Hepatocyte (in vitro differentiated cells): Measurements from ENCODE around the gene BUB1. TPM values are rescaled to one million over a fixed set of nuclear protein-coding genes. Genes with fewer than 3 reads are reported as not detected.

Experiments used
- DNase-seq: peaks from one replicate; pipeline ENCODE4 v3.0.0-alpha.2; 2016; ENCODE audit warnings: low spot score
- H2AFZ ChIP-seq: fragments of 200-600 bp; sonication (generic); 2 replicates; pipeline ENCODE4 v1.6.0; 2016; ENCODE audit warnings: antibody characterized with exemption, mild to moderate bottlenecking
- H3K27ac ChIP-seq: fragments of 200-600 bp; sonication (generic); 2 replicates; pipeline ENCODE4 v1.5.1; 2016; ENCODE audit warnings: mild to moderate bottlenecking
- H3K27me3 ChIP-seq: fragments of 200-600 bp; sonication (generic); 2 replicates; pipeline ENCODE4 v1.6.1; 2016
- H3K36me3 ChIP-seq: fragments of 200-600 bp; sonication (generic); replicated peaks from 2 replicates; pipeline ENCODE4 v1.5.1; 2016; ENCODE audit warnings: low read depth; ENCODE audit not compliant: insufficient read depth
- H3K4me1 ChIP-seq: fragments of 200-600 bp; sonication (generic); 2 replicates; pipeline ENCODE4 v1.5.1; 2016; ENCODE audit warnings: mild to moderate bottlenecking, moderate library complexity; ENCODE audit not compliant: insufficient read depth
- H3K4me2 ChIP-seq: fragments of 200-600 bp; sonication (generic); 2 replicates; pipeline ENCODE4 v1.6.0; 2016
- H3K4me3 ChIP-seq: fragments of 200-600 bp; sonication (generic); 2 replicates; pipeline ENCODE4 v1.5.1; 2016; ENCODE audit warnings: mild to moderate bottlenecking
- H3K79me2 ChIP-seq: fragments of 200-600 bp; sonication (generic); 2 replicates; pipeline ENCODE4 v1.6.0; 2017; ENCODE audit warnings: mild to moderate bottlenecking
- H3K9me2 ChIP-seq: fragments of 200-600 bp; sonication (generic); replicated peaks from 2 replicates; pipeline ENCODE4 v1.6.0; 2017; ENCODE audit warnings: mild to moderate bottlenecking; ENCODE audit not compliant: insufficient read depth
- H3K9me3 ChIP-seq: fragments of 200-600 bp; sonication (generic); 2 replicates; pipeline ENCODE4 v1.5.1; 2016; ENCODE audit warnings: low read depth, mild to moderate bottlenecking
- H4K20me1 ChIP-seq: fragments of 200-600 bp; sonication (generic); 2 replicates; pipeline ENCODE4 v1.6.0; 2016; ENCODE audit warnings: mild to moderate bottlenecking; ENCODE audit not compliant: insufficient read depth, poor library complexity, severe bottlenecking
- CTCF ChIP-seq: fragments of 200-600 bp; sonication (generic); IDR thresholded peaks from 2 replicates; pipeline ENCODE4 v1.5.1; 2016; ENCODE audit warnings: antibody characterized with exemption, mild to moderate bottlenecking; ENCODE audit not compliant: poor library complexity
- EZH2 ChIP-seq: fragments of 200-600 bp; sonication (generic); IDR thresholded peaks from 2 replicates; pipeline ENCODE4 v1.6.1; 2016; ENCODE audit warnings: antibody characterized with exemption, mild to moderate bottlenecking, borderline replicate concordance
- EZH2phosphoT487 ChIP-seq: fragments of 200-600 bp; sonication (generic); IDR thresholded peaks from one replicate; pipeline ENCODE4 v1.6.1; 2018; ENCODE audit warnings: antibody characterized with exemption, mild to moderate bottlenecking, low read depth, moderate library complexity; ENCODE audit not compliant: unreplicated experiment, severe bottlenecking
- WGBS: methylation state at CpG from one replicate; pipeline ENCODE4 v1.1.6; 2016; ENCODE audit warnings: low lambda C conversion rate; ENCODE audit errors: missing lambda C conversion rate; 5-methylcytosine and 5-hydroxymethylcytosine counted together
- polyA plus RNA-seq: library from polyadenylated mRNA; unstranded; fragments of >200 nt; fragmentation: Nextera tagmentation; extraction: Ambion mirVana; gene quantifications from 2 replicates; pipeline ENCODE4 v1.2.1, GENCODE V29; 2016
- total RNA-seq: library from RNA; depleted of rRNA; stranded (reverse); fragments of >200 nt; gene quantifications from 2 replicates; pipeline ENCODE4 v1.2.3, GENCODE V29; 2014

Gene BUB1
- total and polyA plus RNA-seq, 2 experiments from 2014 or later = 5.8 to 12.4 TPM

GRCh38 chr2:110645616-110646015, 32.2 kb downstream of the BUB1 start:
- Histone ChIP-seq H3K4me3 (no peak overlapping the region), H3K4me1 (no peaks in the 10 kb centered on the region), H3K9me3 (no peaks in the 10 kb centered on the region), H3K27me3 (no peaks in the 10 kb centered on the region), H2AFZ (no peak overlapping the region), H3K9me2 (no peaks in the 10 kb centered on the region), H3K79me2 (no peaks in the 10 kb centered on the region), H3K36me3 (no peaks in the 10 kb centered on the region), H3K4me2 (no peak overlapping the region), H4K20me1 (no peaks in the 10 kb centered on the region), H3K27ac (no peak overlapping the region)
- TF ChIP-seq EZH2 (no peak), EZH2phosphoT487 (no peak), CTCF (no peak)
- 92% methylated on average over 2 of the region's 2 CpGs for WGBS
- no peak for DNase-seq

- WGBS = 90% methylated on average over 3 of the region's 3 CpGs
- H3K27ac ChIP-seq = no peak overlapping the region
- no peak overlapping the region for H3K4me2 ChIP-seq
- no peak overlapping the region for H2AFZ ChIP-seq
- H3K79me2 ChIP-seq = no peaks in the 10 kb centered on the region
- no peaks in the 10 kb centered on the region for H3K9me3 ChIP-seq
- H3K36me3 ChIP-seq = no peaks in the 10 kb centered on the region
- no peak for DNase-seq
- no peaks in the 10 kb centered on the region for H3K9me2 ChIP-seq
- no peaks in the 10 kb centered on the region for H4K20me1 ChIP-seq
- no peak overlapping the region for H3K4me3 ChIP-seq
- TF ChIP-seq EZH2 (no peak), CTCF (no peak), EZH2phosphoT487 (no peak)
- H3K4me1 ChIP-seq = no peaks in the 10 kb centered on the region
- no peaks in the 10 kb centered on the region for H3K27me3 ChIP-seq
Observed at GRCh38 chr2:110644357-110644756, 33.5 kb downstream of the BUB1 start.

GRCh38 chr2:110642360-110642759, 35.5 kb downstream of the BUB1 start:
- H3K27me3 ChIP-seq = no peaks in the 10 kb centered on the region
- H3K4me1 ChIP-seq = no peaks in the 10 kb centered on the region
- no peaks in the 10 kb centered on the region for H3K9me3 ChIP-seq
- no peak overlapping the region for H3K4me3 ChIP-seq
- H3K36me3 ChIP-seq = no peaks in the 10 kb centered on the region
- no peak for DNase-seq
- H3K9me2 ChIP-seq = no peaks in the 10 kb centered on the region
- TF ChIP-seq EZH2phosphoT487 = no peak
- TF ChIP-seq EZH2 = no peak
- TF ChIP-seq CTCF = no peak
- no peak overlapping the region for H2AFZ ChIP-seq
- no peak overlapping the region for H3K4me2 ChIP-seq
- no peaks in the 10 kb centered on the region for H3K79me2 ChIP-seq
- no peaks in the 10 kb centered on the region for H4K20me1 ChIP-seq
- H3K27ac ChIP-seq = no peak overlapping the region

- no peaks in the 10 kb centered on the region for H3K36me3 ChIP-seq
- no peak overlapping the region for H2AFZ ChIP-seq
- no peaks in the 10 kb centered on the region for H3K4me1 ChIP-seq
- no peak for DNase-seq
- H3K4me3 ChIP-seq = no peak overlapping the region
- H3K79me2 ChIP-seq = no peaks in the 10 kb centered on the region
- no peaks in the 10 kb centered on the region for H4K20me1 ChIP-seq
- no peak overlapping the region for H3K4me2 ChIP-seq
- TF ChIP-seq EZH2 = no peak
- no peak for TF ChIP-seq EZH2phosphoT487
- TF ChIP-seq CTCF = no peak
- no peaks in the 10 kb centered on the region for H3K9me3 ChIP-seq
- 93% methylated on average over 3 of the region's 3 CpGs for WGBS
- no peak overlapping the region for H3K27ac ChIP-seq
- H3K27me3 ChIP-seq = no peaks in the 10 kb centered on the region
- no peaks in the 10 kb centered on the region for H3K9me2 ChIP-seq
Observed at GRCh38 chr2:110639972-110640371, 37.9 kb downstream of the BUB1 start.
